CD8-positive, alpha-beta memory T cell (primary cell): Measurements from ENCODE around the gene PIK3CD. TPM values are rescaled to one million over a fixed set of nuclear protein-coding genes. Genes with fewer than 3 reads are reported as not detected.

Source experiments
- CTCF ChIA-PET: fragments of 350-600 bp; sonication (Branson Sonifier 250); formaldehyde crosslinking; loops from one replicate; lab custom pipeline; 2021; ENCODE audit warnings: antibody characterized with exemption; lab: Charles Lee
- POLR2A ChIA-PET: fragments of 350-600 bp; sonication (Branson Sonifier 250); formaldehyde crosslinking; loops from one replicate; lab custom pipeline; 2021; ENCODE audit warnings: antibody characterized with exemption; lab: Charles Lee
- DNase-seq, 5 donors: peaks; one replicate each; pipeline versions ENCODE4 v3.0.0 to v3.0.0-alpha.2; 2020 to 2022; ENCODE audit warnings: mixed read lengths in 1 of 5
- H3K27ac ChIP-seq: one replicate; pipeline ENCODE4 v1.7.0; 2013; ENCODE audit warnings: low read depth, mild to moderate bottlenecking, low read length, moderate library complexity
- H3K27me3 ChIP-seq: 2 replicates; pipeline ENCODE4 v1.7.0; 2013; ENCODE audit warnings: low read length, mild to moderate bottlenecking; ENCODE audit not compliant: insufficient read depth, poor library complexity, severe bottlenecking
- H3K36me3 ChIP-seq: 2 replicates; pipeline ENCODE4 v1.7.0; 2013; ENCODE audit warnings: mild to moderate bottlenecking, low read length, moderate library complexity; ENCODE audit not compliant: insufficient read depth
- H3K4me1 ChIP-seq: 2 replicates; pipeline ENCODE4 v1.7.0; 2013; ENCODE audit warnings: mild to moderate bottlenecking, low read length, moderate library complexity; ENCODE audit not compliant: insufficient read depth
- H3K4me3 ChIP-seq: 2 replicates; pipeline ENCODE4 v1.7.0; 2013; ENCODE audit warnings: mild to moderate bottlenecking, low read length
- H3K9me3 ChIP-seq: 2 replicates; pipeline ENCODE4 v1.7.0; 2013; ENCODE audit warnings: mild to moderate bottlenecking, low read length
- H3K27ac Mint-ChIP-seq, 8 donors: one replicate each; pipeline ENCODE4 v1.8.0; 2020 to 2021; ENCODE audit warnings: mixed read lengths in 8 of 8, mild to moderate bottlenecking in 6 of 8, inconsistent platforms in 3 of 8, moderate library complexity in 3 of 8
- H3K27me3 Mint-ChIP-seq, 2 donors: one replicate each; pipeline ENCODE4 v1.8.0; 2020 to 2021; ENCODE audit warnings: mixed read lengths in 2 of 2, mild to moderate bottlenecking in 1 of 2, moderate library complexity in 1 of 2
- H3K36me3 Mint-ChIP-seq, 3 donors: one replicate each; pipeline ENCODE4 v1.8.0; 2020 to 2021; ENCODE audit warnings: mixed read lengths in 3 of 3, inconsistent platforms in 1 of 3, mild to moderate bottlenecking in 1 of 3
- H3K4me1 Mint-ChIP-seq, 3 donors: one replicate each; pipeline ENCODE4 v1.8.0; 2020 to 2021; ENCODE audit warnings: mixed read lengths in 3 of 3, inconsistent platforms in 1 of 3, mild to moderate bottlenecking in 1 of 3
- H3K4me3 Mint-ChIP-seq, 7 donors: one replicate each; pipeline ENCODE4 v1.8.0; 2020 to 2021; ENCODE audit warnings: mixed read lengths in 7 of 7, mild to moderate bottlenecking in 6 of 7, moderate library complexity in 4 of 7, inconsistent platforms in 2 of 7
- H3K9me3 Mint-ChIP-seq, 5 donors: one replicate each; pipeline ENCODE4 v1.8.0; 2020 to 2022; ENCODE audit warnings: mixed read lengths in 5 of 5, mild to moderate bottlenecking in 3 of 5, moderate library complexity in 2 of 5, inconsistent platforms in 1 of 5
- polyA plus RNA-seq: library from polyadenylated mRNA; unstranded; fragments of 300-500 nt; fragmentation: Illumina TruSeq; gene quantifications from one replicate; pipeline ENCODE4 v1.2.3, GENCODE V29; 2021
- total RNA-seq, 2 experiments: library from RNA; stranded (reverse); gene quantifications; one replicate each; pipeline ENCODE4 v1.2.3, GENCODE V29; 2021

The PIK3CD gene
- total and polyA plus RNA-seq, 3 experiments from 2014 or later = 109 to 165 (median 157) TPM

- Mint-ChIP-seq H3K4me3 (peak overlapping the region; percentile 94 to 100 (median 100)), H3K36me3 (peaks cover 0 to 21% (median 0%) of the 10 kb centered on the region in 3 donors)
- peak overlapping the region; percentile 91 for H3K4me3 ChIP-seq
Measured at GRCh38 chr1:9653210-9653490, 1.6 kb downstream of the PIK3CD start.

DNA sequence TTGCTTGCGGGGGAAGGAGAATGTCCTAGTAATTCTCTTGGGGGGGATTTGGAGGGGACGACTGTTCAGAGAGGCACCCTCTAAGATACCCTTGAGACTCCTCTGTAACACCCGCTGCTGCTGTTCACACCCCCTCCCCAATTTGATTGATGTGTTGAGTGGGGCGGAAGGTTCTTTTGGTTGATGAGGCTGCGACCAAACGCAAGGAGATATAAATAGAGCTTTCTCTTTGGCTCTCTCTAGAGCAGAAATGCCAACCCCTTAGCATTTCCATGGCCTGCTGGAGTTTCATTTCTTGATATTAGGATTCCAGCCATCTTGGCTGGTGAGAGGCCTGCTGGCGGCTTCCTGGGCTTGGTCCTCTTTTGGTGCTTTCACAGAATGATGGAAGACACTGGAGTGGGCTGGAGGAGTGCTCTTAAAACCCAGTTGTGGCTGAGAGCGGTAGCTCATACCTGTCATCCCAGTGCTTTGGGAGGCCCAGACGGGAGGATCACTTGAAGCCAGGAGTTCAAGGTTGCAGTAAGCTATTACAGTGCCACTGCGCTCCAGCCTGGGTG lies 2.0 kb downstream of the PIK3CD start:
- Mint-ChIP-seq H3K4me1 (peaks cover 62 to 74% (median 72%) of the 10 kb centered on the region in 3 donors), H3K27me3 (peaks cover 0 to 3% of the 10 kb centered on the region in 2 donors)

More at GRCh38 chr1:9653210-9653490, 1.6 kb downstream of the PIK3CD start:
- Histone ChIP-seq H3K27me3 (no peaks in the 10 kb centered on the region), H3K4me1 (peaks cover 71% of the 10 kb centered on the region), H3K27ac (peak overlapping the region; percentile 69), H3K9me3 (no peaks in the 10 kb centered on the region), H3K36me3 (no peaks in the 10 kb centered on the region)
- CTCF ChIA-PET = interaction anchor here (0.6 to 7.8 kb wide), 13 partner anchors 8 to 133 kb away, joined by 3 to 136 read pairs (median 7); no protein-coding TSS in a partner anchor
- peaks cover 0 to 3% of the 10 kb centered on the region in 2 donors for H3K27me3 Mint-ChIP-seq
- POLR2A ChIA-PET = interaction anchor here (0.6 to 7.2 kb wide), 12 partner anchors 12 to 426 kb away, joined by 3 to 161 read pairs (median 8); no protein-coding TSS in a partner anchor
- peaks cover 60 to 74% (median 68%) of the 10 kb centered on the region in 3 donors for H3K4me1 Mint-ChIP-seq
- H3K9me3 Mint-ChIP-seq = no peaks in the 10 kb centered on the region
- DNase-seq = no peak
- peak overlapping the region; percentile 93 to 99 (median 96) for H3K27ac Mint-ChIP-seq

GRCh38 chr1:9654051-9654833 lies 2.7 kb downstream of the PIK3CD start:
- H3K4me1 Mint-ChIP-seq = peaks cover 67 to 80% (median 79%) of the 10 kb centered on the region in 3 donors
- Histone ChIP-seq H3K36me3 (no peaks in the 10 kb centered on the region), H3K9me3 (no peaks in the 10 kb centered on the region), H3K27ac (no peak overlapping the region), H3K27me3 (no peaks in the 10 kb centered on the region), H3K4me3 (peak overlapping the region; percentile 91), H3K4me1 (peaks cover 75% of the 10 kb centered on the region)
- ChIA-PET CTCF (interaction anchor here (0.8 to 7.8 kb wide), 18 partner anchors 9 to 215 kb away, joined by 3 to 136 read pairs (median 6); no protein-coding TSS in a partner anchor), POLR2A (interaction anchor here (0.8 to 7.2 kb wide), 9 partner anchors 11 to 257 kb away, joined by 3 to 161 read pairs (median 10); no protein-coding TSS in a partner anchor)
- H3K9me3 Mint-ChIP-seq = no peaks in the 10 kb centered on the region
- peak in 1 of 5 donors; percentile 51 for DNase-seq
- H3K4me3 Mint-ChIP-seq = peak overlapping the region; percentile 94 to 100 (median 100)
- H3K36me3 Mint-ChIP-seq = peaks cover 0 to 23% (median 0%) of the 10 kb centered on the region in 3 donors
- H3K27ac Mint-ChIP-seq = peak overlapping the region; percentile 93 to 99 (median 96)
- peaks cover 0 to 3% of the 10 kb centered on the region in 2 donors for H3K27me3 Mint-ChIP-seq

More for the DNA sequence above, 2.0 kb downstream of the PIK3CD start:
- peak in 3 of 5 donors; percentile 50 to 54 (median 54) for DNase-seq
- peak overlapping the region; percentile 93 to 99 (median 96) for H3K27ac Mint-ChIP-seq
- ChIA-PET CTCF (interaction anchor here (0.6 to 7.8 kb wide), 16 partner anchors 9 to 133 kb away, joined by 3 to 136 read pairs (median 6); no protein-coding TSS in a partner anchor), POLR2A (interaction anchor here (0.6 to 7.2 kb wide), 13 partner anchors 12 to 426 kb away, joined by 3 to 161 read pairs (median 10); no protein-coding TSS in a partner anchor)
- Histone ChIP-seq H3K4me3 (peak overlapping the region; percentile 91), H3K4me1 (peaks cover 70% of the 10 kb centered on the region), H3K27ac (peak overlapping the region; percentile 69), H3K9me3 (no peaks in the 10 kb centered on the region), H3K36me3 (no peaks in the 10 kb centered on the region), H3K27me3 (no peaks in the 10 kb centered on the region)
- no peaks in the 10 kb centered on the region for H3K9me3 Mint-ChIP-seq
- H3K4me3 Mint-ChIP-seq = peak overlapping the region; percentile 94 to 100 (median 100)
- peaks cover 0 to 21% (median 0%) of the 10 kb centered on the region in 3 donors for H3K36me3 Mint-ChIP-seq

DNA sequence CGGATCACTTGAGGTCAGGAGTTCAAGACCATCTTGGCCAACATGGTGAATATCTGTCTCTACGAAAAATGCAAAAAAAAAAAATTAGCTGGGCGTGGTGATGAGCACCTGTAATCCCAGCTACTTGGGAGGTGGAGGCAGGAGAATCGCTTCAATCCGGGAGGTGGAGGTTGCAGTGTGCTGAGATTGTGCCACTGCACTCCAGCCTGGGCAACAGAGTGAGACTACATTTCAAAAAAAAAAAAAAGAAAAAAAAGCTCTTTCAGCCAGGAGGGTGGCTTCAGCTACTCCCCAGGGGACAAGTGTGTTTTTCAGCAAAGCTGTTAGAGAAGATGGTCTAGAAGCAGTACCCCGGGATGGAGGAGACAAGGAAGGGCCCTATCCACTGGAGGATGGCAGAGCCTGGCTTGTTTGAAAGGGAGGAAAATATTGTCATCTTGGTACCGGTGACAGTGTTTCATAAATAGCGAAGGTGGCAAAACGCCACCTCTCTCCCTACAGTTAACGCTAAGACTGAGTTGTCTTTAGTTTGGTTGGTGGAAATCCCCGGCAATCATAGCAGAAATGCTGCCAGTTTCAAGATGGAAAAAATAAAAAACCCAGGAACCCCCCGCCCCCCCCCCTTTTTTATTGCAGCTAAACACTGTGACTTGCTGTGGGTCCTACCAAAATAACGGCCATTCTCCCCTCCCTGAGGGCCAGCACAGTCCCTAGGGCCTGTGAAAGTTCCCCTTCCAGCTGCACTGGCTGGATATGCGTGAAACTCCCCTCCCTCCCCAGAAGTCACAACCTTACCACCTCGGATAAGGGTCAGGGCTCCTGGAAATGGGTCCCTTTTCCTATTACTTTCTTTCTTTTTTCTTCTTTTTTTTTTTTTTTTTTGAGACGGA lies 3.5 kb downstream of the PIK3CD start:
- Mint-ChIP-seq H3K4me1 (peaks cover 70 to 83% (median 82%) of the 10 kb centered on the region in 3 donors), H3K4me3 (peak overlapping the region; percentile 94 to 100 (median 100)), H3K27ac (peak overlapping the region; percentile 93 to 99 (median 96)), H3K9me3 (no peaks in the 10 kb centered on the region), H3K27me3 (peaks cover 0 to 3% of the 10 kb centered on the region in 2 donors), H3K36me3 (peaks cover 0 to 29% (median under 1%) of the 10 kb centered on the region in 3 donors)
- DNase-seq = peak; percentile 25 to 59 (median 50)
- Histone ChIP-seq H3K36me3 (no peaks in the 10 kb centered on the region), H3K9me3 (no peaks in the 10 kb centered on the region), H3K4me3 (peak overlapping the region; percentile 91), H3K4me1 (peaks cover 74% of the 10 kb centered on the region), H3K27ac (no peak overlapping the region), H3K27me3 (no peaks in the 10 kb centered on the region)
- CTCF ChIA-PET = interaction anchor here (0.6 to 7.8 kb wide), 17 partner anchors 11 to 214 kb away, joined by 3 to 136 read pairs (median 5); no protein-coding TSS in a partner anchor
- POLR2A ChIA-PET = interaction anchor here (0.6 to 7.2 kb wide), 11 partner anchors 9 to 60 kb away, joined by 3 to 161 read pairs (median 8); no protein-coding TSS in a partner anchor

DNA sequence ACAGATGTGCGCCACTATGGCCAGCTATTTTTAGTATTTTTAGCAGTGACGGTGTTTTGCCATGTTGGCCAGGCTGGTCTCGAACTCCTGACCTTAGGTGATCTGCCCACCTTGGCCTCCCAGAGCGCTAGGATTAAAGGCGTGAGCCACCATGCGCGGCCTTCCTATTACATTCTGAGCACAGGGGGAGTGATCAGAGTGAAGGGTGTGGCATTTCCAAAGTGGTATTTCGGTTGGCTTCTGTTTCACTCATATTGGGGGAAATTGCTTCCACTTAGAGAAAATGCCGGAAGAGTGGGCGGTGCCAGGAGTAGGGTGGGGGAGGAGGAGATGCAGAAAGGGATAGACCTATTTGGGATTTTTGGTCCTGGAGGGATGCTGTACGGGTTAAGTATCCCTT lies 4.3 kb downstream of the PIK3CD start:
- Histone ChIP-seq H3K4me3 (no peak overlapping the region), H3K27me3 (no peaks in the 10 kb centered on the region), H3K4me1 (peaks cover 71% of the 10 kb centered on the region), H3K9me3 (no peaks in the 10 kb centered on the region), H3K27ac (no peak overlapping the region), H3K36me3 (no peaks in the 10 kb centered on the region)
- H3K4me1 Mint-ChIP-seq = peaks cover 72 to 84% (median 82%) of the 10 kb centered on the region in 3 donors
- H3K4me3 Mint-ChIP-seq = peak overlapping the region; percentile 94 to 100 (median 100)
- peaks cover 0 to 36% (median 8%) of the 10 kb centered on the region in 3 donors for H3K36me3 Mint-ChIP-seq
- POLR2A ChIA-PET = interaction anchor here (1.0 to 7.2 kb wide), 5 partner anchors 10 to 60 kb away, joined by 3 to 161 read pairs (median 3); no protein-coding TSS in a partner anchor
- CTCF ChIA-PET = interaction anchor here (0.9 to 7.8 kb wide), 7 partner anchors 20 to 213 kb away, joined by 3 to 136 read pairs (median 7); no protein-coding TSS in a partner anchor
- no peak for DNase-seq
- H3K27ac Mint-ChIP-seq = peak overlapping the region; percentile 68 to 99 (median 96)
- H3K27me3 Mint-ChIP-seq = peaks cover 0 to 3% of the 10 kb centered on the region in 2 donors
- no peaks in the 10 kb centered on the region for H3K9me3 Mint-ChIP-seq

- Histone ChIP-seq H3K27ac (peak overlapping the region; percentile 60), H3K9me3 (no peaks in the 10 kb centered on the region), H3K36me3 (no peaks in the 10 kb centered on the region), H3K27me3 (no peaks in the 10 kb centered on the region), H3K4me3 (peak overlapping the region; percentile 18), H3K4me1 (peaks cover 66% of the 10 kb centered on the region)
- Mint-ChIP-seq H3K9me3 (no peaks in the 10 kb centered on the region), H3K4me1 (peaks cover 69 to 87% (median 82%) of the 10 kb centered on the region in 3 donors), H3K4me3 (peak overlapping the region; percentile 54 to 80 (median 71)), H3K27ac (peak overlapping the region; percentile 70 to 97 (median 90)), H3K36me3 (peaks cover 0 to 41% (median 11%) of the 10 kb centered on the region in 3 donors), H3K27me3 (no peaks in the 10 kb centered on the region)
- CTCF ChIA-PET = interaction anchor here (0.9 to 1.3 kb wide), 2 partner anchors 11 to 31 kb away, joined by 3 to 4 read pairs; no protein-coding TSS in a partner anchor
- DNase-seq = no peak
- POLR2A ChIA-PET = interaction anchor here (0.6 to 1.2 kb wide), 5 partner anchors 10 to 60 kb away, joined by 3 to 18 read pairs (median 4); no protein-coding TSS in a partner anchor
Measured at GRCh38 chr1:9657521-9658032, 6.0 kb downstream of the PIK3CD start.
